ENCODE results near the gene COPS7A.

COPS7A gene

DNA sequence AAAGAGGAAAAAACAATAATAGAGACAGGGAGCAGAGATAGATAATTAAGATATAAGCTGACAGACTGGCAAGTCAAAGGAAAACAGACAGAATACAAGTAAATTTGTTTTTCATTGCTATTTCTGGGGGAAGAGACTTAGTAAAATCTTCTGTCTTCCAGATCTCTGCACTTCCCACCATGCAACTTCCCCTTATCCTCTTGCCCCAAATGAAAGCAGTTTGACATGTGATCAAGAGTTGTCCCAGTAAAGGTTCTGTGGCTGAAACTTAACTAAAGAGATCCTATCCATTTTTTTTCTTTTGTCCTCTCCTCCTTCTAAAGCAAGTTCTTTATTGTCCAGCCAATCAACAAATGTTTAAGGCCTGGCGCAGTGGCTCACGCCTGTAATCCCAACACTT, 30.6 kb downstream of the COPS7A start:
- Histone ChIP-seq H3K4me3 (ENCODE audit: low read depth, low read length) (no peak overlapping the region), H3K9me3 (ENCODE audit: control insufficient read depth, insufficient read depth, low read depth, low read length) (no peaks in the 10 kb centered on the region), H3K4me1 (ENCODE audit: control insufficient read depth, insufficient read depth, low read length) (0 out of 2 replicates have a peak, but pooled peaks cover 2% of the 10 kb centered on the region), H3K27ac (ENCODE audit: extremely low read depth, low read depth, low read length) (no peak overlapping the region), H3K36me3 (ENCODE audit: control insufficient read depth in 2 of 2, insufficient read depth in 1 of 2, low read length in 2 of 2) (peaks cover 14 to 28% of the 10 kb centered on the region in 2 experiments; a peak in 2 of 3 replicates)
- CTCF ChIA-PET, result interaction anchor here (0.6 to 5.6 kb wide), 25 partner anchors 8 to 143 kb away, joined by 3 to 140 read pairs (median 6); partner anchors contain the start of genes CDCA3, COPS7A, GPR162 and PTMS
- TF ChIP-seq GFI1B (tag by site-specific recombination; IDR thresholded peaks at IDR 0.05) (no peak), ZNF394 (tag by site-specific recombination; IDR thresholded peaks at IDR 0.05; ENCODE audit: borderline replicate concordance) (no peak)
- POLR2A ChIA-PET, result interaction anchor here (1.1 to 4.2 kb wide), 11 partner anchors 12 to 118 kb away, joined by 3 to 79 read pairs (median 14); partner anchors contain the start of genes CDCA3, LAG3, P3H3 and PTMS

DNA sequence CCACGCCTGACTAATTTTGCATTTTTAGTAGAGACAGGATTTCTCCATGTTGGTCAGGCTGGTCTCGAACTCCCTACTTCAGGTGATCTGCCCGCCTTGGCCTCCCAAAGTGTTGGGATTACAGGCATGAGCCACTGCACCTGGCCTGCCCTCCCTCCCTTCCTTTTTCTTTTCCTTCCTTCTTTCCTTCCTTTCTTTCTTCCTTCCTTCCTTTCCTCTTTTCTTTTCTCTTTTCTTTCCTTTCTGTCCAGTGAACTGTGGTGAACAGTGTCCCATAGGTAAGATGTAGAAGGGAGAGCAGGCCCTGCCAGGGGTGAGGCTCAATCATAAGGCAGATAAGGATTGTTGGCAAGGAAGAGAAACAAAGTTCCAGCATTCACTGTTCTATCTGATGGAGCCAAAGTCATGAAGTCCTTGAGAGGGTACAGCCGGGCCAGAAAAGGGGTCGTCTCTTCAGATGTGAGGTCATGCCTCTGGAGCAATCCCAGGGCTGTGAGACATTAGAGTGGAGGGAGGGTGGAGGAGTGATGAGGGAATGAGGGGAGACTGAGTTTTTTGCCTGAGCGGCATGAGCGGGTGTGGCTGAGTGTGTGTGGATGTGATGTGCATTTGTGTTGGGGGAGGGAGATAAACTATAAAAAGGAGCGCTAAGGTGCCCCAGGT, 33.3 kb downstream of the COPS7A start:
- no peak overlapping the region for H3K27ac ChIP-seq (ENCODE audit: extremely low read depth, low read depth, low read length)
- CTCF ChIA-PET, result interaction anchor here (0.6 to 0.8 kb wide), 4 partner anchors 9 to 325 kb away, joined by 3 to 4 read pairs (median 4); no protein-coding TSS in a partner anchor
- TF ChIP-seq ZNF785 (tag by site-specific recombination; IDR thresholded peaks at IDR 0.05) (no peak), ZNF664 (tag by site-specific recombination; IDR thresholded peaks at IDR 0.05) (no peak), PRDM1 (tag by site-specific recombination; IDR thresholded peaks at IDR 0.05) (peak; percentile 57), HOXC10 (CRISPR knock-in tag; IDR thresholded peaks at IDR 0.05) (no peak), ZNF366 (tag by site-specific recombination; conservative IDR thresholded peaks at IDR 0.05) (peak; percentile 90), ZNF335 (tag by site-specific recombination; conservative IDR thresholded peaks at IDR 0.05) (peak; percentile 64), KLF1 (tag by site-specific recombination; IDR thresholded peaks at IDR 0.05) (peak; percentile 45; the same call in 1 of the 2 replicates)
- TF ChIP-seq, protein P1, sequence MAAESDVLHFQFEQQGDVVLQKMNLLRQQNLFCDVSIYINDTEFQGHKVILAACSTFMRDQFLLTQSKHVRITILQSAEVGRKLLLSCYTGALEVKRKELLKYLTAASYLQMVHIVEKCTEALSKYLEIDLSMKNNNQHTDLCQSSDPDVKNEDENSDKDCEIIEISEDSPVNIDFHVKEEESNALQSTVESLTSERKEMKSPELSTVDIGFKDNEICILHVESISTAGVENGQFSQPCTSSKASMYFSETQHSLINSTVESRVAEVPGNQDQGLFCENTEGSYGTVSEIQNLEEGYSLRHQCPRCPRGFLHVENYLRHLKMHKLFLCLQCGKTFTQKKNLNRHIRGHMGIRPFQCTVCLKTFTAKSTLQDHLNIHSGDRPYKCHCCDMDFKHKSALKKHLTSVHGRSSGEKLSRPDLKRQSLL (tag by site-specific recombination; IDR thresholded peaks at IDR 0.05), result peak; percentile 5; the same call in 1 of the 2 replicates
- TF ChIP-seq, protein P2, sequence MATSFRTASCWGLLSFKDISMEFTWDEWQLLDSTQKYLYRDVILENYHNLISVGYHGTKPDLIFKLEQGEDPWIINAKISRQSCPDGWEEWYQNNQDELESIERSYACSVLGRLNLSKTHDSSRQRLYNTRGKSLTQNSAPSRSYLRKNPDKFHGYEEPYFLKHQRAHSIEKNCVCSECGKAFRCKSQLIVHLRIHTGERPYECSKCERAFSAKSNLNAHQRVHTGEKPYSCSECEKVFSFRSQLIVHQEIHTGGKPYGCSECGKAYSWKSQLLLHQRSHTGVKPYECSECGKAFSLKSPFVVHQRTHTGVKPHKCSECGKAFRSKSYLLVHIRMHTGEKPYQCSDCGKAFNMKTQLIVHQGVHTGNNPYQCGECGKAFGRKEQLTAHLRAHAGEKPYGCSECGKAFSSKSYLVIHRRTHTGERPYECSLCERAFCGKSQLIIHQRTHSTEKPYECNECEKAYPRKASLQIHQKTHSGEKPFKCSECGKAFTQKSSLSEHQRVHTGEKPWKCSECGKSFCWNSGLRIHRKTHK (tag by site-specific recombination; IDR thresholded peaks at IDR 0.05), result no peak
- 0 out of 2 replicates have a peak, but pooled peaks cover 2% of the 10 kb centered on the region for H3K4me1 ChIP-seq (ENCODE audit: control insufficient read depth, insufficient read depth, low read length)
- no peak overlapping the region for H3K4me3 ChIP-seq (ENCODE audit: low read depth, low read length)
- H3K36me3 ChIP-seq (ENCODE audit: control insufficient read depth in 2 of 2, insufficient read depth in 1 of 2, low read length in 2 of 2), result peaks cover 0 to under 1% of the 10 kb centered on the region in 2 experiments; a peak in 1 of 3 replicates
- no peaks in the 10 kb centered on the region for H3K9me3 ChIP-seq (ENCODE audit: control insufficient read depth, insufficient read depth, low read depth, low read length)
- POLR2A ChIA-PET, result interaction anchor here (1.3 kb wide), 1 partner anchor 9 kb away, joined by 4 read pairs; the partner anchor contains the start of gene PTMS

DNA sequence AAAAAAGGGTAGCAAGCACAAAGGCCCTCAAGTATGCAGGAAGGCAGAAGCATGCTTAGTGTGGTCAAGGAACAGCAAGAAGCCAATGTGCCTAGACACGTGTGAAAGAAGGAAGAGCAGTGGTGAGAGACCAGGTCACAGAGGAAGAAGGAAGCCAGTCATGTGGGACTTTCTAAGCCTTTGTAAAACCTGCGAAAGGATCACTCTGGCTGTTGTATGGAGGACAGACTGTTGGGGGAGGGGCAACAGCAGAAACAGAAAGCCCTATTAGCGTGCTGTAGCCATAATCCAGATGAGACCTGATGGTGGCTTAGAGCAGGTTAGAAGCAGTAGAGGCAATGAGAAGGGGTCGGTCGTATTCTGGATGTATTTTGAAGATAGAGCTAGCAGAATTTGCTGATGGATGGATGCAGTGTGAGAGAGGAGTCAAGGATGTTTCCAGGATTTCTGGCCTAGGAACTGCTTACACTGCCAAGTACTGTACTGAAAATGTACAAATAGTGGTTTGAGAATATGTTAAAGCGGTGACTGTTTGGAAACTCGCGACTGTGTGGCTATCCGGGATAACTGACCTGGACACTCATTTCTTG, 34.8 kb downstream of the COPS7A start:
- no peaks in the 10 kb centered on the region for H3K9me3 ChIP-seq (ENCODE audit: control insufficient read depth, insufficient read depth, low read depth, low read length)
- no peak overlapping the region for H3K27ac ChIP-seq (ENCODE audit: extremely low read depth, low read depth, low read length)
- ChIA-PET POLR2A (interaction anchor here (1.1 to 1.7 kb wide), 3 partner anchors 8 to 93 kb away, joined by 3 to 4 read pairs (median 3); partner anchors contain the start of genes CDCA3, PTMS and USP5), CTCF (interaction anchor here (0.6 to 2.9 kb wide), 2 partner anchors 62 to 67 kb away, joined by 3 to 13 read pairs; no protein-coding TSS in a partner anchor)
- H3K4me1 ChIP-seq (ENCODE audit: control insufficient read depth, insufficient read depth, low read length), result peaks cover 6% of the 10 kb centered on the region; the same call in 1 of the 2 replicates
- no peaks in the 10 kb centered on the region for H3K36me3 ChIP-seq (ENCODE audit: control insufficient read depth in 2 of 2, insufficient read depth in 1 of 2, low read length in 2 of 2)
- TF ChIP-seq, protein P3, sequence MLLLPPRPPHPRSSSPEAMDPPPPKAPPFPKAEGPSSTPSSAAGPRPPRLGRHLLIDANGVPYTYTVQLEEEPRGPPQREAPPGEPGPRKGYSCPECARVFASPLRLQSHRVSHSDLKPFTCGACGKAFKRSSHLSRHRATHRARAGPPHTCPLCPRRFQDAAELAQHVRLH (tag by site-specific recombination; IDR thresholded peaks at IDR 0.05), result 0 out of 2 replicates have a peak, but pooled peaks have one; percentile 14
- no peak for TF ChIP-seq ZNF623 (tag by site-specific recombination; IDR thresholded peaks at IDR 0.05)
- no peak for TF ChIP-seq ZFHX2 (tag by site-specific recombination; conservative IDR thresholded peaks at IDR 0.05)
- no peak overlapping the region for H3K4me3 ChIP-seq (ENCODE audit: low read depth, low read length)
